HG03521 (cell line): ENCODE data around the gene CCDC74B.
"Not testable (repeated sequence)": the region's sequence is repeated elsewhere in the genome, so short reads cannot be mapped to it uniquely, and the experiment has no call there.

Source experiments
- ATAC-seq: cut with Tn5 transposase; IDR thresholded peaks from one replicate; pipeline ENCODE4 v1.9.1; 2021; ENCODE audit warnings: mild to moderate bottlenecking, moderate library complexity; ENCODE audit not compliant: unreplicated experiment

CCDC74B gene

GRCh38 chr2:130145006-130145414, at the start of gene CCDC74B:
CCDC74B (minus strand) TSS chr2:130145112; CDS start chr2:130144996, 116 bp downstream.
- ATAC-seq = peak; percentile 83

DNA sequence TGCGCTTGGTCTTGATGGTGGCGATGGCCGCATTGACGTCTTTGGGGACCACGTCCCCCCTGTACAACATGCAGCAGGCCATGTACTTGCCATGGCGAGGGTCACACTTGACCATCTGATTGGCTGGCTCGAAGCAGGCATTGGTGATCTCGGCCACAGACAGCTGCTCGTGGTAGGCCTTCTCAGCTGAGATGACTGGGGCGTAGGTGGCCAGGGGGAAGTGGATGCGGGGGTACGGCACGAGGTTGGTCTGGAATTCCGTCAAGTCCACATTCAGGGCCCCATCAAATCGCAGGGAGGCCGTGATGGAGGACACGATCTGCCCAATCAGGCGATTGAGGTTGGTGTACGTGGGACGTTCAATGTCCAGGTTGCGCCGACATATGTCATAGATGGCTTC, 48.9 kb upstream of the CCDC74B start:
- ATAC-seq = not testable (repeated sequence)

- ATAC-seq = not testable (repeated sequence)
Observed at GRCh38 chr2:130192451-130192850, 47.5 kb upstream of the CCDC74B start.

- ATAC-seq = not testable (repeated sequence)
Observed at GRCh38 chr2:130191319-130191718, 46.4 kb upstream of the CCDC74B start.

- ATAC-seq = no peak
Observed at GRCh38 chr2:130190237-130190636, 45.3 kb upstream of the CCDC74B start.

DNA sequence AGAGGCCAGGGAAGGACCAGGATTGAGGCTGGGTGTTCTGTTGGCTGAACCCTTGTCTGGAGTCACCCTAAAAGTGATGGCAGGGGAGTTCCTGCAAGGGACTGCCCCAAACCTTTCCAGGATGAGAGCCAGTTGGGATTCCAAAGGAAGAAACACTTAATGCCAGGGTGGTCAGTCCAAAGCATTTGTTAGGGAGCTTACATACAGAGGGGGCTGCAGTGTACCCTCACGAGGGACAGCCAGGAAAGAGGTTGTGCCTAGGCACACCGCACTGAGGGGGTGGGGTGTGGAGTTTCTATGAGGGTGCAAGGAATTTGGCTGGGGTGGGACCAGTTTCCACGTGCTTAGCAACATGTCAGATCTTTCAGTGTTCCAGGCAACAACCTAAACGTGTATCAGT, 44.0 kb upstream of the CCDC74B start:
- not testable (repeated sequence) for ATAC-seq

- not testable (repeated sequence) for ATAC-seq
Observed at GRCh38 chr2:130187859-130188792, 43.2 kb upstream of the CCDC74B start.

DNA sequence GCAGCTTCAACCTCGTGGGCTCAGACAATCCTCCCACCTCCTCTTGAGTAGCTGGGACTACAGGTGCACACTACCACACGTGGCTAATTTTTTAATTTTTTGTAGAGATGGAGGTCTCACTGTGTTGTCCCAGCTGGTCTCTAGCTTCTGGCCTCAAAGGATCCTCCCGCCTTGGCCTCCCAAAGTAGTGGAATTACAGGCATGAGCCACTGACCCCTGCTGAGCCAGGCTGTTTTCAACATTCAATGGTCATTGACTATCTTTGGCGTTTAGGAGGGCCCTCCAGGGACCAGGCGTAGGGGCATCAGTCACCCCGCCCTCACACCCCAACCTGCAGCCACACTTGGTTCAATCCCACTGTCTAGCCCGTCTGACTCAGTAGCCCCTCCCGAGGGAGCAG, 42.4 kb upstream of the CCDC74B start:
- ATAC-seq = no peak

DNA sequence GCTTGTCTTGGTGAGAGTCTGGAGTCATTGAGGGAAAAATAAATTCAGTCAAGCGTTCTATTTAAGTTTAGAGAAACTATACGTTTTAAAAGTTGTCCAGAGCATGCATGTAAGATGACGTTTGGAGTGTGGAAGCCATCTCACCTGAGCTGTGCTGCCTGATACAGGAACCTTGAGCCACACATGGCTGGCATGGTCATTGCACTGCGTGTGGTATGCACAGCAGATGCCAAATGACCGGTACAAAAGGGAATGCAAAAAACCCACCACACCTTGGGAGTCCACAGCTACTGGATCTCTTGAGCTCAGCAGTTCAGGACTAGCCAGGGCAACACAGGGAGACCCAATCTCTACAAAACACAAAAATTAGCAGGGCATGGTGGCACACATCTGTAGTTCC, 41.5 kb upstream of the CCDC74B start:
- no peak for ATAC-seq

DNA sequence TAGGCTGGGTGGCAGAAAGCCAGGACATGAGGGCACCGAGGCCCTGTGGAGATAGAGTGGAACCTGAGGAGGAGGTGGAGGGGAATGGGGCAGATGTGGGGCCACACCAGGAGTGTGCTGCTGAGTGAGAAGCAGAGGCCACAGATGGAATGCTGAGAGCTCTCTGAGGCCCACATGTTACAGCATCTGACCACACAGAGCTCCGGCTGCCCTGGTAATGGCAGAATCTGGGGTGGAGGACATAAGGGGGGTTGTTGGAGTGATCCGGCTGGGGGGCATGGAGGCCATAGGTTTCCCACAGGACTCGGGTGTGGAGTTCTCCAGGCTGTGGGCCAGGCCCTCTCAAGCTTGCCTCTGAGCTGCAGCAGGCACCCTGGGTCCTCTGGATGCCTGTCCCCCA, 41.0 kb upstream of the CCDC74B start:
- ATAC-seq = no peak

- ATAC-seq = no peak
Observed at GRCh38 chr2:130185436-130185835, 40.5 kb upstream of the CCDC74B start.

DNA sequence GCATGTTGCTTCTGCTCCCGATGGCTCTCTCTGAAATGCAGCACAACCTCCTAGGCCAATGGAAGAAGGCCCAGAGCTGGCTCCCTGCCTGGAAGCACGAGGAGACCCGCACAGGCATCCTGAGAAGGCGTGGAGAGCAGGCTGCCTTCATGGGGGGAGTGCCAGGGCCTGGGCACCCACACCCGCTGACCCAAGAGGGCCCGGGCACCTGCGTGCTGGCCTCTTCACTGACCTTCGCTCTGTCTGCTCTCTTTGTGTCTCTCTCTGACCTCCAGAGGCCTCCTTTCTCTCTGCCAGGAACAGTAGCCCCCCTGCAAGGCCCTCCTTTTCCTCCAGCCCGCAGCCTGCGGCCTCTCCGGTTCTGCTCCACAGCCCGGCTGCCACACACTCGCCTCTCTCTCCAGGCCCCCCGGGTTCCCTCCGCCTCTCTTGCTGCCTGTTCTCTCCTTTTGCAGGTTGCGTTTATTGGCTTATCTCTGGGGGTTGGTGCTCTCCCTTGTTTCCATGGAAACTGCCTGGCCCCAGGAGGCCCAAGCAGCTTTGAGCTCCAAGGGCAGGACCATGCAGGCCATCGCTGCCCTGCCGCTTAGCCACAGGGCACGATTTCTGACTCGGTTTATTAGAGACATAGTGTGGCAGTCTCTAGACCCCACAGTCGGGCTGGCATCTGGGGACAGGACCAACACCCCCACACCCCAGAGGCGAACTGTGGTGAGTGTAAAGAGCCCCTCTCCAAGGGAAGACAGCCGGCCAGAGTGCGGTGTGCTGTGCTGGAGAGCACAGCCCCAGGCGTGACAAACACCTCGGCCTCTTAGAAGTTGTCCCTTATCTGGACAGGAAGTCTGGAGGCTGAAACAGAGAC, 38.8 kb upstream of the CCDC74B start:
- ATAC-seq = no peak

DNA sequence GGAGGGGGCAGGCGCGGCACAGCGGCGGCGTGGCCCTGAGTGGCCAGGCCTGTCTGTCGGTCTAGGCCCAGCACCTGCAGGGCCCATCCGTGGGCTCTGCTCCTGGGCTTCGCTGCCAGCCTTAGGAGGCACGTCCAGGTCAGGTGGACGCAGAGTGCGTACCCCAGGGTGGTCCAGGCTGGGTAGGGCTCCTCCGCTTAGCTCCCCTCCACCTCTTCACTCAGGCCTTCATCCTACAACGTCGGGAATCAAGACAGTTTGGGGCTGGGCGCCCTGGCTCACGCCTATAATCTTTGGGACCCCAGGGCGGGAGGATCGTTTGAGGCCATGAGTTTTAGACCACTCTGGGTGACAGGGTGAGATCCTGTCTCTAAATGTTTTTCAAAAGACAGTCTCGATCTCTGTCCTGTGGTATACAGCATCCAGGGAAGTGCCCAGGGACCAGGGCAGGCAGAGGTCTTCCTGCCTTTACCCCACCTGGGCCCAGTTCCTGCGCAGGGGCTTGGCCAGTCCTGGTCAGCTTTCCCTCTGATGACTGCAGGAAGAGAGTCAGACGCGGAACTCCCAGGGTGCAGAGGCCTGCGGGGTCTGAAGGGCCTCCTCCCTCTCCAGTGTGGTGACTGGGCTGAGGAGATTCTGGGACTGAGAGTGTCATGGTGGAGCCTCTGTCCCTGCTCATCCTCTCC, 38.1 kb upstream of the CCDC74B start:
- ATAC-seq = not testable (repeated sequence)

DNA sequence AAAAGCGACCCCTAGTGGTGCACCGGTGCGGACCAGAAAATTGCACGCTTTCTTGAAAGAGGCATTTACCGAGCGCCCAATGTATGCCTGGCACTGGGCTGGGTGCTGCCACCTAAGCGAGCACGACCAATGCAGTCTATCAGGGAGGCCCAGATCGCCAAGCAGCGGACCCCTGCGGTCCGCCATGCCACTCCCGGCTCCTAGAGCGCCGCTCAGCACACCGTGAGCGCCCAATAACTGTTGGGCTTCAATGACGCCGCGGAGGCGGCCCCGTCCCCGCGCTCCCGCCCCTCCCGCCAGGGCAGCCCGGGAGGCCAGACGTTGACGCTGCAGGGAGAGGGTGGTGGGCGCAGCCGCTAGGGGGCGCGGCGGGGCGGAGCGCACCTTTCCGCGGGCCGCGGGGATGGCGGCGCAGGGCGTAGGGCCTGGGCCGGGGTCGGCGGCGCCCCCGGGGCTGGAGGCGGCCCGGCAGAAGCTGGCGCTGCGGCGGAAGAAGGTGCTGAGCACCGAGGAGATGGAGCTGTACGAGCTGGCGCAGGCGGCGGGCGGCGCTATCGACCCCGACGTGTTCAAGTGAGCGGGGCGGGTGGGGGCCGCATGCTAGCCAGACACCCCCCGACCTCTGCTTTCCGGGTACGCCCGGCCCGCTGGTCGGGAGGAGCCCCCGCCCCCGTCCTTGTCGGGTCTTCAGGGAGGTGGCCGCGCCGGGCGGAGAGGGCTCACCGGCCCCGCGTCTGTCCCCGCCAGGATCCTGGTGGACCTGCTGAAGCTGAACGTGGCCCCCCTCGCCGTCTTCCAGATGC, 37.2 kb upstream of the CCDC74B start, which contains the start of gene MZT2B:
Gene MZT2B, plus strand, starts transcription at position 383 of the 803 bp plus-strand sequence. Its CDS starts 21 bp downstream, at position 404.
- ATAC-seq = peak; percentile 80

DNA sequence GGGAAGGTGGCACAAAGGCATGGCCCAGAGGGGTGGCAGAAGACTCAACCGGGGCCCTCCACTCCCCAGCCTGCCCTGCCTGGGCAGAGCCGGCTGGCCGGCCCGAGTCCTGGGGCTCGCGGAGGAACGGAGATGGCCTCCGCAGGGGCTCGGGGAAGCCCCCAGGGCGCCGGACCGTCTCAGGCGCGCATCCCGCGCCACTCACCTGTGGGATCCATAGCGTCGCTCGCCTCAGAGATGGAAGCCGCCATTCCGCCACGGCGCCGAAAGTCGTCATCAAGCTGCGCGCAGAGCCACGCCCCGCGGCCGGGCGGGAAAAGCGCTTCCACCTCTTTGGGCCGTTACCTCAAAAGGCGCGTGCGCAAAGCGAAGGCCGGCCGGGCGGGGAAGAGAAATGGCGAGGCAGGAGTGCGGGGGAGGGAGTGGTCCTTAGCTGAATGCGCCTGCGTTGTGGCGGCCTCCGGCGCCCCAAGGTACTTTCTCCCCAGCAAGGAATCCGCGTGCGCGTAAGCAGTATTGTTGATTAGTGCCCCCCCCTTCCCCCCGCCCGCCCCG, 36.5 kb upstream of the CCDC74B start, which contains the start of gene SMPD4:
Gene SMPD4, minus strand, starts transcription at position 278 of the 555 bp plus-strand sequence. CDS start 5,010 bp downstream, outside the sequence.
- ATAC-seq = peak; percentile 51

GRCh38 chr2:130180404-130181324, 35.8 kb upstream of the CCDC74B start:
- not testable (repeated sequence) for ATAC-seq

DNA sequence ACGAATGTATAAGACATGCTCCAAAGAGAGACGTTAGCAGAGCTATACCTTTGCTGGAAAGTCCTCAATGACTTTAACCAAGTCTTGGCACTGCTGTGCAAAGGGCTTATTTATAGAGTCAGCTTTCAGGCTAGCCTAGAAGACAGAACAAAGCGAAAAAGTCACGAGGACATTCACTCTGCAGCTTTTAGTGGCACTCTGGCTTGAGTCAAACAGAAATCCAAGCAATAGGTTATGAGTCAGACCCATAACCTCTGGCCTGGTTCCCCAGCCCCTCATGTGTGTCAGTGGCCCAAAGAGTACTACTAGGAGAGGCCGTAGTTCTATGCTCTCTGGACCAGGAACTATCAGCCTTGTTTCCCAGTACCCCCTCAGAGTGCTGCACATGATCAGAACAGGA, 30.0 kb upstream of the CCDC74B start:
- ATAC-seq = peak; percentile 59

DNA sequence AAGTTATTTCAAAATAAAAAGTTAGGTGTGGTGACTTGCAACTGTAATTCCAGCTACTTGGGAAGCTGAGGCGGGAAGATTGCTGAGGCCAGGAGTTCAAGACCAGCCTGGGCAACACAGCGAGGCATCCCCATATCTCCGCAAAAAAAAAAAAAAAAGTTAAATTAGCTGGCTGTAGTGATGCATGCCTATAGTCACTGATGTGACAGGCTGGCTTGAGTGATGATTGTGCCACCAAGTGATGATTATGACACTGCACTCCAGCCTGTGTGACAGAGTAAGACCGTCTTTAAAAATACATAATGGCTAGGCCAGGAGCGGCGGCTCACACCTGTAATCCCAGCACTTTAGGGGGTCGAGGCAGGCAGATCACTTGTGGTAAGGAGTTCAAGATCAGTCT, 25.0 kb upstream of the CCDC74B start:
- ATAC-seq = no peak
